GM13976 (cell line): ENCODE data around the gene MYZAP.

ENCODE experiments used
- DNase-seq: peaks from one replicate; pipeline ENCODE4 v3.0.0; 2012; ENCODE audit warnings: low spot score
- CTCF ChIP-seq: IDR thresholded peaks from 2 replicates; pipeline ENCODE4 v1.5.1; 2012; ENCODE audit warnings: borderline replicate concordance, mild to moderate bottlenecking; ENCODE audit not compliant: insufficient read depth; ENCODE audit errors: extremely low read depth, missing control alignments, control extremely low read depth
- in situ Hi-C: fragments of 300-500 bp; cut with MboI; formaldehyde crosslinking; loops from one replicate; pipeline ENCODE4 v1.12.0; 2022; ENCODE audit warnings: low sequenced_read_pairs, mixed read lengths, inconsistent platforms; ENCODE audit not compliant: unreplicated experiment

Gene MYZAP

DNA sequence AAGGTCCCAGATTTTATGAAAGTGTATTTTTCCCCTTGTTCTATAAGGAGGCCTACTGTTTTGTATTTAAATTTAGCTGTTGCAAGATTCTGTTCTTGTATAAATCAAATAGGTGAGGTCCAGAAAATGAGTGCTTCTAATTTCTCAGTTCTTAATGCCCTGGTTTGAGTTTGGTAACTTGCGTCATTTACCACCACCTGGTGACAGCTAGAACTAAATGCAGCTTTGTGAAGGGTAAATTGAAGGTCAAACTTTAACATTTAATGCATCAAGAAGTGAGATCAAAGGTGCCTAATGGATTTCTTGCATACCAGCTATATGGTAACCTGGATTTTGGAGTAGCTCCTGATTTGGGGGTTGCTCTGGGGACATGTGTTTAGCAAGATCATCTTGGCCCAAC, 64.1 kb downstream of the MYZAP start:
- in situ Hi-C loops: no loop called here
- no peak for TF ChIP-seq CTCF
- DNase-seq: no peak

GRCh38 chr15:57656434-57656833, 64.7 kb downstream of the MYZAP start:
- DNase-seq: no peak
- no peak for TF ChIP-seq CTCF
- in situ Hi-C loops: no loop called here

DNA sequence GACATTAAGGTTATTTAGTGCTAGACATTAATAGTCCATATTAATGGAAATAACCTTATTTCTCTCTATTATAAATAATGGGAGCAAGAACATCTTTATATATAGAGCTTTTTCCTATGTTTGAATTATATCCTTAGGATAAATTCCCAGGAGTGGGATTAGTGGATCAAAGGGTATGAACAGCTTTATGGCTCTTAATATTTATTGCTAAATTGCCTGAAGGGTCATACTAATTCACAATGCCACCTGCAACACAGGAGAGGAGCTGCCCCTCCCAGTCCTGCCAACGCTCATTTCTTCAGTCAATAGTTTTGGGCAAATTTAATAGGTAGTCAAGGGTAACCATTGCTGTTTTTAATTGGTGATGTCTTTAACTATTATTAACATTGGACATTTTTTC, 65.9 kb downstream of the MYZAP start:
- in situ Hi-C loops: no loop called here
- DNase-seq: no peak

DNA sequence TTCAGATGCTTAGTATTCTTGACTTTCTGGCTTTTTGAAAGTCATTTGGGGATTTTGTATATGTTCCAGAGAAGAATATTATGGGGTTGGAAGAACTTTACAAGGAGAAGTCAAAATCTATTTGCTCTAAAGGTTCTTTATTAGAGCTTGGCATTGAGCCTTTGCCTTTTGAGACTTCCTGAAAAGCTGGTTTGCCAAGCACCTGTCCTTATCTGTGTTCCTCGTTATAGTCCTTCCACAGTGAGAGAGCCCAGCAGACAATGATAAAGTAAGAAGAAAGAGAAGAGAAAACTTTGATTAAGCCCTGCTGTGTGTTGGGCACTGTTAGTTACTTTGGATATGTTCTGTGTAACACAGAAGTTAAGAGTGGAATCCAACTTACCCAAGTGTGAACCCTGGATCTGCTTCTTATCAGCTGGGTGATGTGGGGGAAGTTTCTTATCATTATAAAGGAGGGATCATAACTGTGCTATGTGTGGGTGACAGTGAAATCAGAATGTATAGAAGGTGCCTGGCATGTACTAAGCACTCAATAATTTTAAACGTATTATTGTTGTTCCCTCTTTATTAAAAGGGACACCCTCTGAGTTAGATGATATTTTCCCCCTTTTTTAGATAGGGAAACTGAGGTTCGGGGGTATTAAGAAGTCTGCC, 70.5 kb downstream of the MYZAP start:
- DNase-seq: no peak
- no peak for TF ChIP-seq CTCF
- in situ Hi-C loops: no loop called here

More for the DNA sequence above, 65.9 kb downstream of the MYZAP start:
- TF ChIP-seq CTCF: no peak

- DNase-seq: no peak
- no peak for TF ChIP-seq CTCF
- in situ Hi-C loops: no loop called here
These were observed 71.1 kb downstream of the MYZAP start for GRCh38 chr15:57662802-57663201.

DNA sequence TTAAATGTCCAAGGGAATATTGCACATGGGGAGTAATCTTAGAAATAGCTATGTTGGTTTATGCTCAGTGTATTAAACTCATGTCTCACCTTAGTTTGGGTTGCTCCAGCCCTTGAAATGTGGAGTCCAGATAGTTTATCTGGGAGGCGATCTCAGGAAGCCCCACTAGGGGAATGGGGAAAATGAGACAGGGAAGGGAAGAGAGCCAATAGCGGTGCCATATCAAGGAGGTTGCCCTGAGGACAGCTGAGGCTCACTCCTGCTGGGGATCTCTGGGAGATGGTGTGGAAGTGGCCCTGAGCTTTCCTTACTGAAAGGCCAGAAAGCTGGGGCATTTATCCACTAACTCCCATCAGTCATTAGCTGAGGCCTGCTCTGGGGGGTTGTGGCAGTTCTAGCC, 71.6 kb downstream of the MYZAP start:
- no peak for TF ChIP-seq CTCF
- DNase-seq: no peak
- in situ Hi-C loops: no loop called here

DNA sequence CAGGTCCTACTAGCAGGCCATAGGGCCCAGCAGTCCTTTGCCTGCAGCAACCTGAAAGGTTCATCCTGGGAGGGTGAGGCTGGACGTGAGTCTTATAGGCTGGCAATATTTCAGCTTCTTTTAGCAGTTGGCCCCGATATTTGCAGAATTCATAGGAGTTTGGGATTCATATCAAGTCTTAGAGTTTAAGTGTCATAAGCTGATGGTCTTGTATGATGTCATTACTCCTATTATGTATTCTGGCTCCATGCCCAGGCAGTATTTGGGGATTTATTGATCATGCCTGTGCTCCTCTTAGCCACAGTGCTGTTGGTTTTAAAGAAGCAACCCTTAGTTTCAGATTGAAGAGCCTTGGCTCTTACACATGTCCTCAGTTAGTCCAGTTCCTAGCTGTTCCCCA, 73.5 kb downstream of the MYZAP start:
- in situ Hi-C loops: no loop called here
- TF ChIP-seq CTCF: no peak
- DNase-seq: no peak
